H1 (cell line): Measurements from ENCODE around the gene ATPAF1. TPM values are rescaled to one million over a fixed set of nuclear protein-coding genes. Genes with fewer than 3 reads are reported as not detected.

Experiments used
- CTCF ChIA-PET: fragments of 300-600 bp; sonication (Branson Sonifier 250); formaldehyde crosslinking; loops from one replicate; lab custom pipeline; 2021; ENCODE audit not compliant: partially characterized antibody; lab: Charles Lee
- POLR2A ChIA-PET: fragments of 300-600 bp; sonication (Branson Sonifier 250); formaldehyde crosslinking; loops from one replicate; lab custom pipeline; 2021; ENCODE audit warnings: inconsistent platforms; ENCODE audit not compliant: partially characterized antibody; lab: Charles Lee
- DNase-seq, 2 experiments: peaks; one replicate each; pipeline versions ENCODE4 v3.0.0 to v3.0.0-alpha.2; 2010 to 2022; ENCODE audit warnings: low spot score in 2 of 2, low read depth in 1 of 2, mixed read lengths in 1 of 2
- FAIRE-seq: peaks from 2 replicates; lab custom pipeline; 2011; peaks lifted over from hg19 to GRCh38; lab: Jason Lieb, UNC
- H2AFZ ChIP-seq: 2 replicates; pipeline ENCODE4 v1.8.1; 2012; ENCODE audit warnings: low read length, inconsistent platforms
- H2AK5ac ChIP-seq: 2 replicates; pipeline ENCODE4 v1.6.1; 2013; ENCODE audit warnings: low read depth, low read length
- H2BK120ac ChIP-seq: replicated peaks from 2 replicates; pipeline ENCODE3; 2013; ENCODE audit warnings: low read depth, low read length, inconsistent platforms
- H2BK12ac ChIP-seq: 2 replicates; pipeline ENCODE4 v1.6.1; 2013; ENCODE audit warnings: low read depth, low read length
- H2BK15ac ChIP-seq: 2 replicates; pipeline ENCODE4 v1.6.1; 2013; ENCODE audit warnings: low read length
- H2BK20ac ChIP-seq: 2 replicates; pipeline ENCODE4 v1.6.1; 2013; ENCODE audit warnings: low read length
- H2BK5ac ChIP-seq: 2 replicates; pipeline ENCODE4 v1.6.1; 2013; ENCODE audit warnings: low read depth, low read length
- H3K14ac ChIP-seq: 2 replicates; pipeline ENCODE4 v1.6.1; 2013; ENCODE audit warnings: inconsistent platforms; ENCODE audit not compliant: insufficient read length
- H3K18ac ChIP-seq: 2 replicates; pipeline ENCODE4 v1.6.1; 2013; ENCODE audit warnings: low read length; ENCODE audit errors: extremely low read depth
- H3K23ac ChIP-seq: 2 replicates; pipeline ENCODE4 v1.6.1; 2013; ENCODE audit warnings: inconsistent platforms; ENCODE audit not compliant: insufficient read length
- H3K23me2 ChIP-seq: 2 replicates; pipeline ENCODE4 v1.6.1; 2013; ENCODE audit warnings: low read depth, low read length
- H3K27ac ChIP-seq: 2 replicates; pipeline ENCODE4 v1.6.1; 2011; ENCODE audit warnings: low read depth, low read length, inconsistent platforms
- H3K27me3 ChIP-seq, 4 experiments: replicated peaks in 1 of 4; 1 replicate in 1 of 4; 2 replicates in 3 of 4; pipeline versions ENCODE4 v1.6.1 to v1.8.1; 2011 to 2013; ENCODE audit warnings: low read length in 3 of 4, mild to moderate bottlenecking in 3 of 4, inconsistent platforms in 2 of 4, mixed read lengths in 2 of 4, moderate library complexity in 1 of 4; ENCODE audit not compliant: control insufficient read depth in 3 of 4, insufficient read depth in 3 of 4; ENCODE audit errors: extremely low read depth in 1 of 4
- H3K36me3 ChIP-seq, 4 experiments: 2 replicates each; pipeline versions ENCODE4 v1.6.1 to v1.8.1; 2011 to 2013; ENCODE audit warnings: mild to moderate bottlenecking in 4 of 4, low read length in 3 of 4, moderate library complexity in 2 of 4, control low read depth in 1 of 4, inconsistent platforms in 1 of 4; ENCODE audit not compliant: insufficient read depth in 4 of 4, control insufficient read depth in 2 of 4
- H3K4ac ChIP-seq: replicated peaks from 2 replicates; pipeline ENCODE3; 2013; ENCODE audit warnings: low read length, low read depth, mixed read lengths, inconsistent platforms; ENCODE audit not compliant: insufficient read length
- H3K4me1 ChIP-seq, 4 experiments: replicated peaks in 1 of 4; 1 replicate in 1 of 4; 2 replicates in 3 of 4; pipeline versions ENCODE4 v1.6.1 to v1.8.1; 2011 to 2013; ENCODE audit warnings: low read length in 3 of 4, inconsistent platforms in 2 of 4, mixed read lengths in 1 of 4; ENCODE audit not compliant: insufficient read depth in 4 of 4, control insufficient read depth in 3 of 4
- H3K4me2 ChIP-seq, 2 experiments: 2 replicates each; pipeline versions ENCODE4 v1.6.1 to v1.8.1; 2011 to 2013; ENCODE audit warnings: low read depth in 2 of 2, low read length in 2 of 2, control low read depth in 1 of 2, inconsistent platforms in 1 of 2, mild to moderate bottlenecking in 1 of 2; ENCODE audit not compliant: insufficient read depth in 1 of 2
- H3K4me3 ChIP-seq, 4 experiments: fragments of 200-600, 300-600 bp in 1 of 4; sonication (generic), shearing (Covaris generic), sonication (Bioruptor Twin) in 1 of 4; 2 replicates each; pipeline versions ENCODE4 v1.5.1 to v1.8.1; 2011 to 2016; ENCODE audit warnings: low read length in 4 of 4, low read depth in 3 of 4, control low read depth in 2 of 4, inconsistent platforms in 2 of 4, mild to moderate bottlenecking in 2 of 4, mixed read lengths in 1 of 4, moderate library complexity in 1 of 4; ENCODE audit not compliant: insufficient read depth in 2 of 4; ENCODE audit errors: extremely low read depth in 1 of 4
- H3K56ac ChIP-seq: replicated peaks from 2 replicates; pipeline ENCODE3; 2013; ENCODE audit warnings: low read depth, mild to moderate bottlenecking, mixed read lengths, low read length, inconsistent platforms; ENCODE audit not compliant: insufficient read length
- H3K79me1 ChIP-seq: 2 replicates; pipeline ENCODE4 v1.6.1; 2013; ENCODE audit warnings: low read depth, low read length, control low read depth
- H3K79me2 ChIP-seq, 2 experiments: 2 replicates each; pipeline versions ENCODE4 v1.6.1 to v1.8.1; 2012 to 2013; ENCODE audit warnings: low read length in 2 of 2, mild to moderate bottlenecking in 2 of 2, inconsistent platforms in 1 of 2; ENCODE audit not compliant: insufficient read depth in 2 of 2, control insufficient read depth in 1 of 2
- H3K9ac ChIP-seq, 4 experiments: replicated peaks in 1 of 4; 1 replicate in 1 of 4; 2 replicates in 3 of 4; pipeline versions ENCODE4 v1.6.1 to v1.8.1; 2011 to 2013; ENCODE audit warnings: low read depth in 3 of 4, low read length in 3 of 4, control low read depth in 2 of 4, mild to moderate bottlenecking in 2 of 4, moderate library complexity in 2 of 4, inconsistent platforms in 1 of 4; ENCODE audit errors: extremely low read depth in 1 of 4
- H3K9me3 ChIP-seq, 2 experiments: 2 replicates each; pipeline versions ENCODE4 v1.6.1 to v1.8.1; 2012 to 2013; ENCODE audit warnings: mild to moderate bottlenecking in 2 of 2, moderate library complexity in 2 of 2, control low read depth in 1 of 2, inconsistent platforms in 1 of 2, low read depth in 1 of 2, low read length in 1 of 2, mixed read lengths in 1 of 2; ENCODE audit not compliant: insufficient read depth in 2 of 2
- H4K20me1 ChIP-seq, 2 experiments: replicated peaks in 1 of 2; 2 replicates each; pipeline versions ENCODE3 to v1.8.1; 2011 to 2013; ENCODE audit warnings: inconsistent platforms in 2 of 2, low read length in 2 of 2, mild to moderate bottlenecking in 1 of 2; ENCODE audit not compliant: insufficient read depth in 2 of 2, control insufficient read depth in 1 of 2
- H4K5ac ChIP-seq: 2 replicates; pipeline ENCODE4 v1.6.1; 2013; ENCODE audit warnings: low read length, low read depth, mixed read lengths, inconsistent platforms; ENCODE audit not compliant: insufficient read length
- H4K8ac ChIP-seq: 2 replicates; pipeline ENCODE4 v1.8.0; 2013; ENCODE audit warnings: mild to moderate bottlenecking, moderate library complexity, low read length, inconsistent platforms; ENCODE audit not compliant: insufficient read depth; ENCODE audit errors: extremely low read depth
- H4K91ac ChIP-seq: replicated peaks from 2 replicates; pipeline ENCODE3; 2013; ENCODE audit warnings: low read length, mixed read lengths, inconsistent platforms; ENCODE audit not compliant: insufficient read length
- CTCF ChIP-seq, 3 experiments: IDR thresholded peaks; 1 replicate in 2 of 3; 2 replicates in 1 of 3; pipeline versions ENCODE4 v1.5.1 to v1.6.1; 2011; ENCODE audit warnings: low read length in 3 of 3, mild to moderate bottlenecking in 3 of 3, inconsistent platforms in 2 of 3, low read depth in 1 of 3, moderate library complexity in 1 of 3; ENCODE audit not compliant: insufficient read depth in 1 of 3; ENCODE audit errors: control extremely low read depth in 1 of 3
- JUN ChIP-seq: IDR thresholded peaks from 2 replicates; pipeline ENCODE4 v1.6.1; 2011; ENCODE audit warnings: low read depth, mild to moderate bottlenecking, improper control_type of control experiment, low read length
- SAP30 ChIP-seq: fragments of 300-600 bp; sonication (generic); IDR thresholded peaks from 2 replicates; pipeline ENCODE4 v1.7.1; 2012; ENCODE audit warnings: low read length, moderate library complexity, mild to moderate bottlenecking, inconsistent platforms; ENCODE audit not compliant: insufficient read depth, insufficient replicate concordance
- WGBS, 2 experiments: shearing (Covaris generic) in 1 of 2; methylation state at CpG; one replicate each; pipeline versions ENCODE4 v1.1.6 to v1.1.7; 2013 to 2015; ENCODE audit warnings: low lambda C conversion rate in 2 of 2, mixed read lengths in 2 of 2, inconsistent platforms in 1 of 2, low coverage in 1 of 2, missing lambda C conversion rate in 1 of 2; ENCODE audit not compliant: insufficient replicate concordance in 2 of 2, insufficient coverage in 1 of 2, insufficient read length in 1 of 2; ENCODE audit errors: extremely low coverage in 1 of 2, missing lambda C conversion rate in 1 of 2; 5-methylcytosine and 5-hydroxymethylcytosine counted together
- polyA plus RNA-seq, 7 experiments: library from polyadenylated mRNA; depleted of rRNA in 3 of 7; stranded (reverse) in 5 of 7; unstranded in 2 of 7; fragments of >200 nt in 5 of 7; fragments of 200-250 nt in 2 of 7; gene quantifications; 1 replicate in 5 of 7; 2 replicates in 1 of 7; 4 replicates in 1 of 7; pipeline versions ENCODE4 v1.2.1 to v1.2.3, GENCODE V29; 2011 to 2013; ENCODE audit warnings: missing spikeins in 2 of 7, mixed read lengths in 2 of 7
- total RNA-seq: library from RNA; stranded (reverse); fragmentation: NEBNext Ultra II Directional; extraction: Animal tissue kit (Norgen Biotek cat#: 25700); gene quantifications from 2 replicates; pipeline ENCODE4 v1.2.1, GENCODE V29; 2021

ATPAF1 gene
- total and polyA plus RNA-seq, 2 of the 8 experiments (the other 6 are each of a cell fraction or from before 2014, with no cell fraction given) = 46.7 to 55.9 TPM

GRCh38 chr1:46665983-46666382 lies 2.2 kb downstream of the ATPAF1 start:
- POLR2A ChIA-PET = interaction anchor here (1.0 to 1.6 kb wide), 3 partner anchors 9 to 146 kb away, joined by 3 to 6 read pairs (median 6); no protein-coding TSS in a partner anchor

More at GRCh38 chr1:46665983-46666382, 2.2 kb downstream of the ATPAF1 start:
- Histone ChIP-seq H4K5ac (no peak overlapping the region), H2BK12ac (no peak overlapping the region), H3K18ac (no peak overlapping the region), H3K27me3 (no peaks in the 10 kb centered on the region), H3K56ac (no peak overlapping the region), H3K4me3 (peak overlapping the region in 1 of 4 experiments; percentile 74; a peak in 1 of 8 replicates), H2BK20ac (no peak overlapping the region), H2AK5ac (no peak overlapping the region), H4K91ac (no peak overlapping the region), H3K14ac (no peak overlapping the region), H3K4ac (no peak overlapping the region), H3K9me3 (no peaks in the 10 kb centered on the region), H2BK15ac (no peak overlapping the region), H3K79me2 (peaks cover 0 to 11% of the 10 kb centered on the region in 2 experiments; a peak in 2 of 4 replicates), H3K23ac (no peak overlapping the region), H3K23me2 (peaks cover 4% of the 10 kb centered on the region; the same call in 1 of the 2 replicates), H3K9ac (no peak overlapping the region), H4K20me1 (no peaks in the 10 kb centered on the region), H2BK120ac (no peak overlapping the region), H3K4me1 (peaks cover 5 to 16% (median 7%) of the 10 kb centered on the region in 4 experiments; a peak in 6 of 7 replicates), H3K36me3 (peaks cover 0 to 19% (median 2%) of the 10 kb centered on the region in 4 experiments; a peak in 3 of 8 replicates), H2AFZ (no peak overlapping the region), H3K27ac (no peak overlapping the region), H3K79me1 (peaks cover 5% of the 10 kb centered on the region; the same call in 1 of the 2 replicates), H2BK5ac (no peak overlapping the region), H3K4me2 (peak overlapping the region; percentile 71 to 74; a peak in 2 of 4 replicates), H4K8ac (no peak overlapping the region)
- TF ChIP-seq SAP30 = no peak
- peak in 1 of 3 experiments; percentile 13; a peak in 1 of 4 replicates for TF ChIP-seq CTCF (IDR thresholded peaks at IDR 0.05; ENCODE audit: control extremely low read depth in 1 of 3, insufficient read depth in 1 of 3, low read depth in 1 of 3, low read length in 3 of 3)
- no peak for TF ChIP-seq JUN
- no peak for FAIRE-seq
- DNase-seq = peak in 1 of 2 experiments; percentile 29
- CTCF ChIA-PET = interaction anchor here (0.6 to 3.3 kb wide), 9 partner anchors 9 to 522 kb away, joined by 3 to 12 read pairs (median 4); no protein-coding TSS in a partner anchor
- 39% methylated on average over 2 of the region's 2 CpGs; no CpG with 5 or more reads in 1 of the 2 experiments for WGBS, 2 experiments
